8988T (cell line): ENCODE results near the gene SH3TC1.

Experiments
- DNase-seq: peaks from one replicate; pipeline ENCODE4 v3.0.0; 2011

The SH3TC1 gene

DNA sequence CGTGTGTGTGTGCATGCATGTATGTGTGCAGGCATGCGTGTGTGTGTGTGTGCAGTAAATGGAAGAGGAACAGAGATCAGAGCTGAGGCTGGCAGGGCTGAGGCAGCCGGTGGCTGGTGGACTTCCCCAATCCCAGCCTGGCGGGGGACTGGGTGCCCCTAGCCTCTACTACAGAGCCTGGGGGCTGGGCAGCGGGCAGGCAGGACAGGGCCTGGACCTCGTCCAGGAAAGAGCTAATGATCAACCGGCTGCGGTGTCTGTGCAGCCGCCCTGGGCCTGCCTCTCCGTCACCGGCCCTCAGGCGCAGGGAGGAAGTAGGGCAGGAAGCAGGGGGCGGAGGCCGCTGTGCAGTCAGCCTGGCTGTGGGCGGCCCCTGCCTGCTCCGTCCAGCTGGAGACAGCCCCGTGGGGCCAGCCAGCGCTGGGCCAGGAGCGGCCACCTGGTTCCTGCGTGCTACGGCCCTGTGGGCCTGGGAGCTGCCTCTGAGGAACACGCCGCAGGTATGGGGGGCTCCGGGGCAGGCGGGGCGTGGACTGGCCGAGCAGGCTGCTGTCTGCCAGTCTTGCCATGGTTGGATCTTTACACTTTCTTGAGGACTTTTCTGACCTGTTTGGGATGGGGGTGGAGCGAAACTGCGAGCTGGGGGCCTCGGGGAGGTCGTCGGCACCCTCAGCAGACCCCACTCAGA lies at the start of gene SH3TC1:
Gene SH3TC1 (plus strand): TSS at position 385 of the 688 bp plus-strand sequence. CDS start 5,905 bp downstream, outside the sequence.
- peak; percentile 98 for DNase-seq

DNA sequence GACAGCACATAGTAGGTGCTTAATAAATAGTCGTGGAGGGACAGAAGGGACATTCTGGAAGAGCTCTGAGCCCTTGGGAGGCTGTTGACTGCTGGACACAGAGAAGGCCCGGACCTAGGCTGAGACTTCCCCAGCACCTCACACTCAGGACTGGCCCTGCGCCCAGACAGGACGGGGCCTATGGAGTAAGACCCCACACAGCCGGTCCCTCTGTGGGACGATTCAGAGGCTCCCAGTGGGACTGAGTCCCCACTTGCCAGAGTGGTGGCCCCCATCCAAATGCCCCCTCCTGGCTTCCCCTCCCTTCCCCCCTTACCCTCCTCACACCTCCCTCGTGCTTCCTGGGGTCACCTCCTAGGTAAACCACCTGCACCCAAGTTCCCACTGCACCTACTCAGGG lies 49.4 kb upstream of the SH3TC1 start:
- DNase-seq: no peak

DNA sequence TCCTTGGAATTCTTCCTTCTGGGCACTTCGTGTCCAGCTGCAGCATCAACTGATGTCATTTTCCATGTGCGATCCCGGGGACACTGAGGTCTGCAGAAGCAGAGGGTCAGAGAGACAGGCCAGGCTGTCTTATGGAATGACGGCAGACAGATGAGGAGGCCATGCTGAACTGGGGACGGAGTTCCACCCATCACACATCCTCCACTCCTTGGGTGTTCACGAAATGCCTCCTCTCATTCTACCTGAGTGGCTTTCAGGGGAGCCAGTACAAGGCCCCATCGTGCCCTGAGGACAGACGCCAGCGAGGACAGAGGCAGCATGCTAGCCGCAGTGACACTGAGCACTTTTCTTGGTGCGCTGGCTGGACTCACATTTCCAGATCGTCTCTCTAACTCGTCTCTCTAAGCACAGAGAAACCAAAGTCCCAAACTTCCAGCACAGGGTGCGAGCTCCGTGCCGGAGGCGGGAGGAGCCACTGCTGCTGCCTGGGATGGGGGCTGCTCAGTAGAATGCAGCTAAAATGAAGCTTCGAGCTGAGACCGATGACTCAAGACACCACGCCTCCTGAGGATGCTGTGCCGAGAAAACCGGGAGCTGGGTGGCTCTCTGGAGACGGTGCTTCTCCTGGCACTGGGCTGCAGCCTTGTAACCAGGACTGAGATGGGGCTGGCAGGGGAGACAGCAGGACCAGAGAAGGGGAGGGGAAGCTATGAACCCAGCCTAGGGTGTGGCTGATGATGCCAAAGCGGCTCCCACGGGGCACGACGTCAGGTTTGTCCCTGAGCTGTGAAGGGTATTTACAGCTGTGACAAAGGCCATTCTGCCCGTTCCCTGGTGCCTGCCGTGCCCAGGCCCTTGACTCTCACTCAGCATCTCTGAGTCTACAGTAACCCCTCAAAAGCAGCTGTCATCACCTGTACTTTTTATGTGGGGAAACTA lies 48.7 kb upstream of the SH3TC1 start:
- no peak for DNase-seq

DNA sequence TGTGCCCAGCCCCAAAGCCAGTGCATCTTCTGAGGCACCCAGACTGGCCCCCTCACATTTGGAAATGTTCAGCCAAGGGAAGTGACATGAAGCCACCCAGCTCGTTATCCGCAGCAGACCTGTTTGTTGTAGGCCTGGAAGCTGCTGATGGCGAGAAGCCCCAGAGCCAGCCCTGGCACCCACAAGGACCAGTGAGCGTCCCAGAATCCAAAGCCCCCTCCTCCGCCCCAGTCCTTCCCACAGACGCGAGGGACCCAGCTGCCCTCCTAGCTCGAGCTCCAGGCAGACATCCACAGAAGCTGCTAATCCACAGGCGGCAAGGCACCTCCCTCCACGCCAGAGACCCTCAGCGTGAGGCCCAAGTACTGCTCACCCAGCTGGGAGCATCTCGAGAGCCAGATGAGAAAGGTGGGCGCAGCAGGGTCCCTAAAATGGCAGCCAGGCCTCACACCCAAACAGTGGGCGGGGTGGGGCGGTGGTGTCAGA lies 47.9 kb upstream of the SH3TC1 start:
- no peak for DNase-seq

DNA sequence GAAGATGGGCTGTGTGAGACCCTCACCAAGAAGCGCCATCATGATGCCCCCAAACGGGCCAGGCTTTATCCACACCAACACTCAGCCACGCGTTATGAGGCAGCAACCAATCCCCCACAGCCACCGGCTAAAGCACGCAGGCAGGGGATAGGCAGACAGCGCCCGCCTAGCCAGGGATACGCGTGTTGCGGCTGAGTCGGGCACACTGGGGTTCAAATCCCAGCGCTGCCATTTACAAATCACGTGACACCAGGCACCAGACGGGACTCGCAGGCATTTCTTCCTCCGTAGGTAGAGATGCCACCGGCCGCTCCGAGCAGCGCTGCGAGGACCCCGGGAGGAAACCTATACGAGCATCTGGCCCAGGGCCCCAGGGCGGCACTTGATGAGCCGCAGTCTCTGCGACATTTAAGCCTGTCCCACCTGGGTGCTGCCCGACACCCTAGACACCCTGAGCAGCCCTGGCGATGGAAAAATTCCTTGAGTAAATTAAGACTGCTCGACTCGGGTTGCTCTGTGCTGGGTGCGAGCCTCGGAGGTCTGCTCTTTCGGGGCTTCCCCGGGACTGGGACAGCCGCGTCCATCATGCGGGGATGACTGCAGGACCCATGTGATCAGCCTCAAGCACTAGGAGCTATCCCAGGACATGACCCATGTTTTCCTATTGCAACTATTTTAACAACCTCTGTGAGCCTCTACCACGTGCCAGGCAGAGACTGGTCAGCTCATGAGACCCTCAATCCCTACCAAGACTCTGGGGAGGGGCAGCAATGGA lies 46.8 kb upstream of the SH3TC1 start:
- no peak for DNase-seq

DNA sequence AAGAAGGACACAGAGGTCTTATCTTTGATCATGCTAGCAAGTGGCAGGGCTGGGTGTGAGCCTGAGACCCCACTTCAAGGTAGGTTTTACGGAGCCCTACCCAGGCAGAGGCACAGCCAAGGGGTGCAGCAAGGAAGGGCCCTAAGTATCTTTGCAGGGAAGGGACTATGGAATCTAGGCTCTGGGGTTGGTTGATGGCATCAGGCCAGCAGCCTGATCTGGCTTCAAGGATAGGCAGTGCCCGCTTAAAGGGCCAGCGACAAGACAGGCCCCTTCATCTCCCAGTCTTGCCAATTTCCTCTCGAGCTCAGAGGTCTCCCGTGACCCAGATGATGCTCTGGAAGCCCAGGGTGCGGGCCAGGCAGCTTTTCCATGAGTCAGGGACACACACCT lies 46.2 kb upstream of the SH3TC1 start:
- DNase-seq: no peak

DNA sequence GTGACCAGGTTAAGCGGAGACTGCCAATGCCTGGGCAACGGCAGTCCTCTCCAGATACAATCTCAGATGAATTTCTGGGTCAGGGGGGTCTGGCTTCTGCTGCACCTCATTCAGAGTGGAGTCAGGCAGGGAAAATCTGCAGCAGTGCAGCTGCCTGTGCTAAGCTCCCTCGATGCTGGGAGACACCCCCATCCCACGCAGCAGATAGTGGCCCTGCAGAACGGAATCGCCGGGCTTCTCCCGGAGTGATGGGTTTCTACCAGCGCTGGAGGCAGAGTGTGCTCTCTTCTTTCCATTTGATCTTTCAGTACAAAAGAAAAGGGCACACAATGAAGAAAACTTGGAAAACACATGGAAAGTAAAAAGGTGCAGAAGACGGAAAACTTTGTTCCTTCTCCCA lies 45.6 kb upstream of the SH3TC1 start:
- DNase-seq: no peak

DNA sequence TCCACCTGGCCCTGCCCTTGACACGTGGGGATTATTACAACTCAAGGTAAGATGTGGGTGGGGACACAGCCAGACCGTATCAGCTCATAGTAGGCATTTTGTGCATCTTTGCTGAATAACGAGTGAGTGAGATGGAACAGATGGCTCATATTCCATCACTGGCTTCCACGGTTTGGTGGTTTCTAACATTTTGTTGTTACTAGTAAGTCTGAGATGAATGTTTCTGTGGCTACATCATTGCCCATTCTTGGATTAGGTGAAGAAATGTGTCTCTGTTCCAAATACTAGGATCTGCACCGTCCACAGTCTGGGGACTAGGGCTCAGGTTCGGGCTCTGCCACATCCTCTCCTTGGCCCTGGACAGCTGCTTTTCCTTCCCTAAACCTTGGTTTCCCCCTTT lies 44.0 kb upstream of the SH3TC1 start:
- no peak for DNase-seq

DNA sequence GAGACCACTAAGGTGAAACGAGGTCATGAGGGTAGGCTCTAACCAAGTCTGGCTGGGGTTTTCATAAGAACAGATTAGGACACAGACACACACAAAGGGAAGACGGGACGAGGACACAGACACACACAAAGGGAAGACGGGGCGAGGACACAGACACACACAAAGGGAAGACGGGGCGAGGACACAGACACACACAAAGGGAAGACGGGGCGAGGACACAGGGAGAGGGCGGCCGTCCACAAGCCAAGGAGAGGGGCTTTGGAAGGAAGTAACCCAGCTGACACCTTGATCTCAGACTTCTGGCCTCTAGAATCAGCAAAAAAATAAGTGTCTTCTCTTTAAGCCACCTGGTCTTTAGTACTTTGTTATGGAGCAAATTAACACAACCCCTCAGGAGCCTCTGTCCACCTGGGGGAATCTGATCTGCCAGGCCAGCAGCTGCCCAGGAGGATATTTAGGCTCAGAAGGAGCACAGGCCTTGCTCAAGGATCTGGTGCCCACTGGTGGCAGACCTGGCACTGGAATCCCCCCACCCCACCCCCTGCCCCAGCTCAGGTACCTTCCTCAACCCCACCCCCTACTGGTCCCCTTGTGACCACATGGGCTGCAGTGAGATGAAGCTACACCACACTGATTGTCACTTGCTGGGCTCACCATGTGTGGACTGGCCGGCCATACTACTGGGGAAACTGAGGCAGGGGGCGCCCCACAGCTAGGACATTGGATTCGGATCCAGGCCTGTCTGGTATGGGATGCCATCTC lies 43.2 kb upstream of the SH3TC1 start:
- no peak for DNase-seq

DNA sequence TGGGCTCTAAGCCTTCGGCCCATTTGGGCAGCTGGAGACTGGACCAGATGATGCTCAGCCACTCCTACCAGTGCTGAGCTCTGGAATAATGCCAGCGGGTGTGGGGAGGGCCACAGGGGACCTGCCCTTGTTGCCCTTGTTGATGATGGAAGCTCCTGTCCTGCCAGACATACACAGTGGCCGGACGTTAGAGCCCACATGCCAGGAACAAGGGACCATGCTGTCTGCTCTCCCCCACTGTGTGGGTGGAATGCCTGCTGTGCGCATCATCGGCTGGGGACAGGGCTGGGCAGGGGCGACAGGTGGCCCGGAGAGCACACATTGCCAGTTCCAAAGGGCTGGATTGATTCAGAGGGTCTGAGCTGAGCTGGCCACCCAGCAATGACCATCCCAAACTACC lies 42.5 kb upstream of the SH3TC1 start:
- DNase-seq: no peak

DNA sequence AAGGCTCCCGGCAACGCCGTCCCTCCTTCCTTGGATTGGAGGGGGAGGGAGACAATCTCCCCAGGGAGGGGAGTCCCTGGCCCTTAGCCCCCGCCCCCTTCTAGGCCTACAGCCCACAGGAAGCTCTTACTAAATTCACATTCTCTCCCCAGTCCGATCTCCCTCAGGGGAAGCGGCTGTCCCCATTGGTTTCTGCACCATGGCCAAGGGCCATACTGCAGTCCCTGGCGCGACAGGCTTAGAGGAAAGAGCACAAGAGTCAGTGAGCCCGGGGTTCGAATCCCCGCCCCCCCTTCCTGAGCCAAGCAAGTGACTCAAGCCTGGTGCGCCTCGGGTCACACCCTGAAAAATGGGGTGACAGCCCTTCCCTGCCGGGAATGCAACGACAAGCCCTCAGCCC lies 41.6 kb upstream of the SH3TC1 start:
- DNase-seq: no peak

DNA sequence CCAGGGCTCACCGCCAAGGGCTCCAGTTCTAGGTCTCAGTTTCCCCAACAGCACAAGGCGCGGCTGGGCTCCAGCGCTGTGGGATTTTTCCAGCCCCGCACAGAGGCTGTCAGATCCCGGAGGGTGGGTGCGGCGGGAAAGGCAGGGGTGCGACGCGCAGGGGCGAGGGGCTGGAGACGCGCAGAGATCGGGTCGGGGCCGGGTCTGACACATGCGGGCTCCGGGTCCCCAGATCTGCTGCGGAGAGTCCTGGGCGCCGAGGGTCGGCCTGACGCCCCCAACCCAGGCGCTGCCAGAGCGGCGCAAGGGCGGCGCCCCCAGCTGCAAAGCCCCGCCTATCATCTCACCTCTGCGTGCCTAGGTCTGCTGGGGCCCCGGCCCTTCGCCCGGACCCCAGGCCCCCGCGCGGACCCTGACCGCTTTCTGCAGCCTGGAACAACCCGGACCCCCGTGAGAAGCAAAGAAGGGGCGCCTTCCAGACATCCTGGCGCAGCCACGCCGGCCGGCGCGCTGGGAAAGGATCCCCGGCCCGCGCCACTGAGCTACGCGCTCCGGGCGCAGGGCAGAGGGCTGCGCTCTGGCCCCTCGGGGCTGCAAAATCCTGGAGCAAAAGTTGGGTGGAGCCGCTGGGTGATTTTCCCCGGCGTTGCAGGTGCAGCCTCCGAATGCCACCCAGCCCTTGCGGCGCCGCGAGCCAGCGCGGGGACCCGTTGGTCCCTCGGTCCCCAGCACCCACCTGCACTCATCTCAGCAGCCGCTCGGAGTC lies 41.0 kb upstream of the SH3TC1 start:
- no peak for DNase-seq

DNA sequence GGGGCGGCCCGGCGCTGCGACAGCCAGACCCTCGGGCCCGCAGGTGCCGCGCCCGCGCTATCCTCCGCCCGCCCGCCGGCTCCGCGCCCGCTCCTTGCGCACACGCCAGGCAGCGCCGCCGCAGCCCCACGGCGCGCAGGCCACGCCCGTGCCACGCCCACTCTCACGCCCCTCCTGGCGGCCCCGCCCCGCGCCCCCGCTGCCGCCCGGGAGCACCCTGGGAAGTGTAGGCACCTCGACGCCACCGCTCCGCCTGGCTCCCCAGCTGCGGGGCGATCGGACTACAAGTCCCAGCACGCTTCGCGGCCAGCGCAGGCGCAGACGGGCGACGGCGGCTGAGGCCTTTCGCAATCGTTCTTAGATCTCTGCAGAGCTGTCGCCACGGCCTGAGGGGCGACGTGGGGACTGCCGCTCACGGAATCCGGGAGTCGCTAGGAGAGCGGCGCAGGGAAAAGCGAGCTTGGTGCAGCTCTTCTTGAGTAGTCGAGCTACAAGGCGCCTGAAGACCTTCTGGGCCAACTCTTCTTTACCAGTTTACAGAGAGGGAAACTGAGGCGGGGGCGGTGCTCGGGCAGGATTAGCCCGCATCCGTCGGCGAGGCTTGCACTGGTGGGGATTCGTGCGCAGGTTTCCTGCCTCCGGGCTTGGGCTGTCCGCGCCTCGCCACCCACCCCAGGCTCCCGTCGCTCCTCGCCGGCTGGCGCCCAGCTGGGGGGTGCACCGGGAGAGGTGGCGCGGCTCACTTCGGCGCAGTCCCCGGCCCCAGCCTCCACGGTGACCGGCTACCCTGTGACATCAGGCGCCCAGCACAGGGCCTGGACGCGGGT lies 40.2 kb upstream of the SH3TC1 start, which contains the start of gene ABLIM2:
Gene ABLIM2 (minus strand): TSS at position 104 of the 827 bp plus-strand sequence. CDS start 124 bp downstream, outside the sequence.
- peak; percentile 91 for DNase-seq

DNA sequence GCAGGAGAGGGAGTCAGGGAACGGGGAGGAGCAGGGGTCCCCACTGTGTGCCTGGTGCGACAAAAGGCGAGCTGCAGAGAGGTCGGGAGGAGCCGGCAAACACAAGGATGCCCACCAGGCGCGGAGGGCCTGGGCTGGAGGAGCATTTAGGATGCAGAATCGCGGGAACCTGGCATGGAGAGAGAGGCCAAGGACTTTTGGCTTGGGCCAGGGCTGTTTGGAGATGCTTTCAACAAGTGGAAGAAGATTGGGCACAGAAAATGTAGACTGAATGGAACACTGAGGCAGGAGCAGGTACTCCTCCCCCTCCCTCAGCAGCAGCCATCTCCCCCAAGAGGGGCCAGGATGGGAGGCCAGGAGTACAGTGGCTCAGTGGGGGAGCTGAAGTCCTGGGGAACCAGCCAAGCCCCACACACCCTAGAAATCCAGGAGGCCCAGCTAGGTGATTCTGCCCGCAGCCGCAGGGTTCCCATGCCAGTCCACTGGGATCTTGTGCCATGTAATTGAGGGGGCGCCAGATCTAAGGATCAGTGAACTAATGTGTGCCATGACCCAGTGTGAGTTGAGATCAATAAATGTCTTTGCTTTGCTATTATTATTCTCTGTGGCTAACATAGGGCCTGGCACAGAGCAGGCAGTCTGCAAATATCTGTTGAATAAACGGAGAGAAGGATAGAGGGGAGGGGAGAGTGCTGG lies 39.4 kb upstream of the SH3TC1 start:
- no peak for DNase-seq

DNA sequence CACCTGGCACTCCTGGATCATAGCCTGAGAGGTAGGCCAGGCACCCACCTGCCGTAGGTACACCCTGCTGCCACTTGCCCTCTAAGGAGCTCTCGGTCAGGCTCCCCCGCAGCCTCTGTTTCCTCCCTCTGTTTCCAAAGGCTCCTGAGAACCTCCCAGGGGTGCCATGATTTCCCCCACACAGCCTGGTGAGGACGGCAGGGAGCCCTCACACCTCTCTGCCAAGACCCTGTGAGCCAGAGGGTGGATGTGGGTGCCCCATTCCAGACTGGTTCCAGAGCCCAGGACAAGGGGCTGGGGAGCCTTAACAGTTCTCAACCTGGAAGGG lies 38.9 kb upstream of the SH3TC1 start:
- no peak for DNase-seq

DNA sequence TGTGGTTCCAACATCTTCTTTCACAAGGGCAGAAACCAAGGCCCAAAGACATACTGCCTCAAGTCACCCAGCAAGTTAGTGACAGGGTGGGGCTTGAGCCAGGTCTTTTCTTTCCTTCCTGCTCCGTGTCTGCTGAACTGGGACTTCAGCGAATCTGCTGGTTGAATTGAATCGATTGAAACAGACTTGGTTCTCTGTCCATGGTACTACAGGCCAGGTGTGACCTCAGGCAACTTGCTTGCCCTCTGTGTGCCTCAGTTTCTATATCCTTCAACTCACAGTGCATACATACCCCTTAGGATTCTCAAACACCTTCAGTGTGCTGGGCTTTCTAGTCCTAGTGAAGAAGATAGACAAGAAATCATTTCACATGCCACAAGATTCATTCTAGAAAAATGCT lies 38.5 kb upstream of the SH3TC1 start:
- DNase-seq: no peak

DNA sequence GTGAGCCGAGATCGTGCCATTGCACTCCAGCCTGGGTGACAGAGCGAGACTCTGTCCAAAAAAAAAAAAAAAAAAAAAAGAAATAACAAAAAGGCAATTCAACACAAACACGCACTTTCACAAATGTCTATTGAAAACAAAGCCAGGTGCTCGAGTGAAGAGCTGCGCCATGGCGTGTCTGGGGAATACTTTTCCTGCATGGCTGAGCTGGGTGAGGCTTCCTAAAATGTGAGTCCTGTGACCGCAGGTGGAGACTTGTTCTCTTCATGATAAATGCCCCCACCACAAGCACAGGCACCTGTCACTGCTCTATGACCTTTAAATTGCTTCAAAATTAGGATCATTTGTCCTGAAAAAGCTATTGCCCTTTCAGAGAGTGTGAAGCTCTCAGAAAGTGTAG lies 36.5 kb upstream of the SH3TC1 start:
- DNase-seq: no peak

DNA sequence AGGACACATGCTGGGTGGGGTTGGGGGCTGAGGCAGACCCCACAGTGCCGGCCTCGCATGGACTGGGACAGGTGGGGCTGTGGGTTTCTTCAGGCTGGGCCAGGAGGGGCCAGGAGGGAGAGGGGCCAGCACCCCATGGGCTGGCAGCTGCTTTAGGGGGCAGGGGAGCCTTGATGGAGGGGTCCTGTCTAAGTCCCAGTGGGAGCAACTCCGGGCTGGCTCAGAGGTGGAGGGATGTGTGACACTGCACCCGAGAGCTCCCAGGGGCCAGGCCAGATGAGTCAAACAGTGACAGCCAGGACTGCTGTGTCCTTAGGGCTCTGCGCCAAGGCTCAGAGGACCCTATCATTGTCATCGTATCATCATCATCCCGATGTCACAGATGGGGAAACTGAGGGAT lies 36.1 kb upstream of the SH3TC1 start:
- DNase-seq: no peak

DNA sequence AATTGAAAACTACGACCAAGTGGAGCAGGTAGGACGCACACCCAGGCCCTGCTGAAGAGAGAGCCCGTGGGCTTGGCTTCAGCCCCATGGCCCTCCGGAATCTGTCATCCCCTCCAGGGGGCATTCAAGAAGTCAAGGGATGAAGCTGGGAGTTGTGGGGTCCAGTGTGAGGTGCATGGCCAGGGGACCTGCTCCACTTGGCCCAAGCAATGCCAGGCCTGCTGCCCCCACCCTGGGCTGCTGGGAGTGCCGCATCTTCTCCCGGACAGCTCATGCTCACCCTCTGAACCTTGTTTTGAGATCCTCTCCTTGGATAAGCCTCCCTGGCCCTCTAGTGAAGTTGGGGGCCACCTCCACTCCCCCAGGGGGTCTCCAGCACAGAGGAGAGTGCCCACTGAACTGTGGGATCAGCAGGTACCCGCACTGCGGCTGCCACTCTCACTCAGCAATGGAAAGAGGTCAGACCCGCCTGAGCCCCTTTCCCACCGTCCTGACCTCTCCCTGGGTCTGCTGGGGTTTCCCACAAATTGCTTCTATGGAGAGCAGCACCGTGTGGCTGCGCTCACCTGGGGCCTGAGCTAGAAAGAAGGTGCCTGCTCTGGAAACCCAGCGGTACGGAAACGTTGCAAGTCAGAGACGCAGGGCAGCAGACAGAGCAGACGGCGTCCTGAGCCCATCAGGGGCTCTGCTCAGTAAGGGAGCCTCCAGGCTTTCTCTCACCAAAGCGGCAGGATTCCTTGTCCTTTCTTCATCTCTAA lies 35.5 kb upstream of the SH3TC1 start:
- DNase-seq: no peak
